Testis (tissue), 5 donors: ENCODE data around the gene ARRDC5. TPM values are rescaled to one million over a fixed set of nuclear protein-coding genes. Genes with fewer than 3 reads are reported as not detected.
"Not testable (repeated sequence)": the region's sequence is repeated elsewhere in the genome, so short reads cannot be mapped to it uniquely, and the experiment has no call there.

ENCODE experiments used
- DNase-seq: peaks from one replicate; pipeline ENCODE4 v3.0.0-alpha.2; 2019
- H3K27ac ChIP-seq, 2 donors: fragments of 200-600 bp; sonication (generic); one replicate each; pipeline ENCODE4 v1.5.1; 2019
- H3K27me3 ChIP-seq: fragments of 200-600 bp; sonication (generic); one replicate; pipeline ENCODE4 v1.5.1; 2019
- H3K36me3 ChIP-seq: fragments of 200-600 bp; sonication (generic); one replicate; pipeline ENCODE4 v1.5.1; 2017; ENCODE audit warnings: low read depth; ENCODE audit errors: missing control alignments
- H3K4me1 ChIP-seq: fragments of 200-600 bp; sonication (generic); one replicate; pipeline ENCODE4 v1.5.1; 2019
- H3K4me3 ChIP-seq, 2 donors: fragments of 200-600 bp; sonication (generic); one replicate each; pipeline ENCODE4 v1.5.1; 2017 to 2019
- H3K9me3 ChIP-seq: fragments of 200-600 bp; sonication (generic); one replicate; pipeline ENCODE4 v1.5.1; 2017
- POLR2A ChIP-seq: fragments of 450-650 bp; IDR thresholded peaks from one replicate; pipeline ENCODE4 v1.6.1; 2017; ENCODE audit warnings: antibody characterized with exemption, mild to moderate bottlenecking, moderate library complexity
- WGBS, 2 donors: methylation state at CpG; one replicate each; pipeline ENCODE4 v1.1.5; 2018; 5-methylcytosine and 5-hydroxymethylcytosine counted together
- intact Hi-C: fragments of 100-400 bp; cut with DNase I; formaldehyde crosslinking; loops from one replicate; pipeline ENCODE4 v1.15.1; 2023; ENCODE audit warnings: low total_unique reads
- long read RNA-seq, 2 donors: transcript quantifications; one replicate each; lab custom pipeline, GENCODE V29; 2026
- polyA plus RNA-seq: library from polyadenylated mRNA; stranded (reverse); fragments of 350-450 nt; fragmentation: Illumina TruSeq; extraction: RNeasy Lipid Tissue Mini Kit (QIAGEN cat#74804); gene quantifications from one replicate; pipeline ENCODE4 v1.2.3, GENCODE V29; 2014; ENCODE audit warnings: low read depth, low replicate concordance; ENCODE audit not compliant: insufficient read depth
- total RNA-seq, 2 donors: library from RNA; depleted of rRNA; stranded (reverse); fragments of >200 nt; gene quantifications; one replicate each; pipeline ENCODE4 v1.2.3, GENCODE V29; 2016
- TF ChIP-seq, protein P1 (sequence below), 3 experiments: fragments of 450-650 bp in 2 of 3; fragments of 200-600 bp in 1 of 3; sonication (generic) in 1 of 3; IDR thresholded peaks; one replicate each; pipeline ENCODE4 v1.5.1; 2016 to 2019; ENCODE audit warnings: antibody characterized with exemption in 3 of 3, mild to moderate bottlenecking in 2 of 3, moderate library complexity in 1 of 3

The ARRDC5 gene
- total RNA-seq (10 to 100 TPM in 1 of 2 donors, 1 to 10 TPM in 1; 8.7 to 17.4 TPM), polyA plus RNA-seq (26.2 TPM)
- long read RNA-seq, donor 1, result 0 reads
- long read RNA-seq, donor 2, result 0 reads

- H3K4me1 ChIP-seq, result no peaks in the 10 kb centered on the region
- H3K9me3 ChIP-seq, result no peaks in the 10 kb centered on the region
- no peaks in the 10 kb centered on the region for H3K36me3 ChIP-seq
- 87 to 94% methylated on average over 7 of the region's 7 CpGs for WGBS, 2 donors
- intact Hi-C loops, result no loop called here
- TF ChIP-seq POLR2A, result no peak
- TF ChIP-seq, protein P1, sequence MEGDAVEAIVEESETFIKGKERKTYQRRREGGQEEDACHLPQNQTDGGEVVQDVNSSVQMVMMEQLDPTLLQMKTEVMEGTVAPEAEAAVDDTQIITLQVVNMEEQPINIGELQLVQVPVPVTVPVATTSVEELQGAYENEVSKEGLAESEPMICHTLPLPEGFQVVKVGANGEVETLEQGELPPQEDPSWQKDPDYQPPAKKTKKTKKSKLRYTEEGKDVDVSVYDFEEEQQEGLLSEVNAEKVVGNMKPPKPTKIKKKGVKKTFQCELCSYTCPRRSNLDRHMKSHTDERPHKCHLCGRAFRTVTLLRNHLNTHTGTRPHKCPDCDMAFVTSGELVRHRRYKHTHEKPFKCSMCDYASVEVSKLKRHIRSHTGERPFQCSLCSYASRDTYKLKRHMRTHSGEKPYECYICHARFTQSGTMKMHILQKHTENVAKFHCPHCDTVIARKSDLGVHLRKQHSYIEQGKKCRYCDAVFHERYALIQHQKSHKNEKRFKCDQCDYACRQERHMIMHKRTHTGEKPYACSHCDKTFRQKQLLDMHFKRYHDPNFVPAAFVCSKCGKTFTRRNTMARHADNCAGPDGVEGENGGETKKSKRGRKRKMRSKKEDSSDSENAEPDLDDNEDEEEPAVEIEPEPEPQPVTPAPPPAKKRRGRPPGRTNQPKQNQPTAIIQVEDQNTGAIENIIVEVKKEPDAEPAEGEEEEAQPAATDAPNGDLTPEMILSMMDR (IDR thresholded peaks at IDR 0.05), result no peak
- H3K27ac ChIP-seq, result no peak within 1 kb of the TSS
- H3K27me3 ChIP-seq, result no peaks in the 10 kb centered on the region
- DNase-seq, result no peak
- H3K4me3 ChIP-seq, result no peak within 1 kb of the TSS
These were observed at the start of gene ARRDC5 for GRCh38 chr19:4902796-4903195. TSS of gene ARRDC5 (minus strand) at chr19:4902896. CDS start at chr19:4902825, 71 bp downstream.

- no peaks in the 10 kb centered on the region for H3K27me3 ChIP-seq
- 85 to 92% methylated on average over 11 of the region's 11 CpGs for WGBS, 2 donors
- DNase-seq, result no peak
- H3K4me1 ChIP-seq, result no peaks in the 10 kb centered on the region
- H3K4me3 ChIP-seq, result no peak overlapping the region
- intact Hi-C loops, result no loop called here
- H3K36me3 ChIP-seq, result no peaks in the 10 kb centered on the region
- no peak overlapping the region for H3K27ac ChIP-seq
- no peak for TF ChIP-seq POLR2A
- TF ChIP-seq, protein P1 (IDR thresholded peaks at IDR 0.05), result no peak
- H3K9me3 ChIP-seq, result no peaks in the 10 kb centered on the region
These were observed 49.0 kb upstream of the ARRDC5 start for GRCh38 chr19:4951656-4952055.

GRCh38 chr19:4950650-4951049 lies 48.0 kb upstream of the ARRDC5 start:
- WGBS, 2 donors, result 95 to 96% methylated on average over 22 to 23 of the region's 23 CpGs
- H3K4me3 ChIP-seq, H3K9me3 ChIP-seq, H3K4me1 ChIP-seq, H3K27me3 ChIP-seq, DNase-seq, H3K36me3 ChIP-seq, H3K27ac ChIP-seq, intact Hi-C loops: not testable (repeated sequence)

DNA sequence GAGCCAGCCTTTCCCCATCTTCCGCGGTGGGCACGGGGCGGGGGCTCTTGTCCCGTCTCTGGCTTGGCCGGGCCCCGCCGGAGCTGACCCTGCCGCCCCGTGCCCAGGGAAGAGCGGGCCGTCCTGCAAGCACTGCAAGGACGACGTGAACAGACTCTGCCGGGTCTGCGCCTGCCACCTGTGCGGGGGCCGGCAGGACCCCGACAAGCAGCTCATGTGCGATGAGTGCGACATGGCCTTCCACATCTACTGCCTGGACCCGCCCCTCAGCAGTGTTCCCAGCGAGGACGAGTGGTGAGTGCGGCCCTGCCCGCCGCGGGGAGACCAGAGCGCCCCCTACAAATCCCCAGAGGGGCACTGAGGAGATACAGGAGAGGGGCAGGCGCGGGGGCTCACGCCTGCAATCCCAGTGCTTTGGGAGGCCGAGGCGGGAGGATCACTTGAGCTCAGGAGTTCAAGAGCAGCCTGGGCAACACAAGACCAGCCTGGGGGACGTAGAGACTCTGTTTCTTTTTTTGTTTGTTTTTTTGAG lies 39.0 kb upstream of the ARRDC5 start:
- H3K4me3 ChIP-seq, intact Hi-C loops, H3K4me1 ChIP-seq, H3K27me3 ChIP-seq, H3K36me3 ChIP-seq, H3K9me3 ChIP-seq, H3K27ac ChIP-seq, DNase-seq: not testable (repeated sequence)
- WGBS, 2 donors, result 90 to 93% methylated on average over 8 to 35 of the region's 35 CpGs

- no peak for DNase-seq
- intact Hi-C loops, result no loop called here
- 96 to 98% methylated on average over 7 of the region's 7 CpGs for whole genome bisulfite sequencing, 2 donors
- no peaks in the 10 kb centered on the region for H3K36me3 ChIP-seq
- no peaks in the 10 kb centered on the region for H3K27me3 ChIP-seq
- H3K4me3 ChIP-seq, result no peak overlapping the region
- H3K4me1 ChIP-seq, result no peaks in the 10 kb centered on the region
- no peaks in the 10 kb centered on the region for H3K9me3 ChIP-seq
- no peak overlapping the region for H3K27ac ChIP-seq
- TF ChIP-seq POLR2A, result no peak
- TF ChIP-seq, protein P1 (IDR thresholded peaks at IDR 0.05), result no peak
These were observed 36.8 kb upstream of the ARRDC5 start for GRCh38 chr19:4939466-4939865.

DNA sequence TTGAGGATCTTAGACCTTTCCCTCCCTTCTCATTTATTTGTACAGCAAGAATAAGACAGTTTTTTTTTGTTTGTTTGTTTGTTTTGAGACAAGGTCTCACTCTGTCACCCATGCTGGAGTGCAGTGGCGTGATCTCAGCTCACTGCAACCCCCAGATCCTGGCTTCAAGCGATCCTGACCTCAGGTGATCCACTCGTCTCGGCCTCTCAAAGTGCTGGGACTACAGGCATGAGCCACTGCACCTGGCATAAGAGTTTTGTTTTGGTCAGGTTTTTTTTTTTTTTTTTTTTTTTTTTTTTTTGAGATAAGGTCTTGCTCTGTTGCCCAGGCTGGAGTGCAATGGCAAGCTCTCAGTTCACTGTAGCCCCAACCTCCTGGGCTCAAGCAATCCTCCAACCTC lies 35.8 kb upstream of the ARRDC5 start:
- DNase-seq, H3K9me3 ChIP-seq, H3K27ac ChIP-seq, H3K36me3 ChIP-seq, H3K4me3 ChIP-seq, H3K4me1 ChIP-seq, intact Hi-C loops, H3K27me3 ChIP-seq: not testable (repeated sequence)
- 90 to 94% methylated on average over 4 of the region's 4 CpGs for WGBS, 2 donors
